Spleen (tissue), 11 donors: ENCODE results near the gene TCF20. TPM values are rescaled to one million over a fixed set of nuclear protein-coding genes. Genes with fewer than 3 reads are reported as not detected.
A peak's percentile ranks its signal among the peaks of the same experiment; 100 is the strongest.

ENCODE experiments used
- DNase-seq: peaks from one replicate; pipeline ENCODE4 v3.0.0-alpha.2; 2020
- H3K27ac ChIP-seq, 8 donors: fragments of 200-600 bp; sonication (generic) in 7 of 8; 1 replicate in 4 of 8; 2 replicates in 4 of 8; pipeline versions ENCODE4 v1.5.0 to v1.8.0; 2016 to 2021; ENCODE audit warnings: inconsistent platforms in 4 of 8, mild to moderate bottlenecking in 4 of 8, moderate library complexity in 1 of 8
- H3K27me3 ChIP-seq, 7 donors: fragments of 200-600 bp; sonication (generic) in 6 of 7; replicated peaks in 1 of 7; 1 replicate in 4 of 7; 2 replicates in 3 of 7; pipeline versions ENCODE4 v1.5.0 to v1.8.0; 2016 to 2021; ENCODE audit warnings: inconsistent platforms in 3 of 7, mild to moderate bottlenecking in 1 of 7
- H3K36me3 ChIP-seq, 6 donors: fragments of 200-600 bp; sonication (generic) in 5 of 6; 1 replicate in 4 of 6; 2 replicates in 2 of 6; pipeline versions ENCODE4 v1.5.0 to v1.8.0; 2016 to 2021; ENCODE audit warnings: inconsistent platforms in 2 of 6
- H3K4me1 ChIP-seq, 6 donors: fragments of 200-600 bp; sonication (generic) in 5 of 6; 1 replicate in 3 of 6; 2 replicates in 3 of 6; pipeline versions ENCODE4 v1.5.0 to v1.8.0; 2016 to 2021; ENCODE audit warnings: inconsistent platforms in 3 of 6
- H3K4me3 ChIP-seq, 8 donors: fragments of 200-600 bp; sonication (generic) in 7 of 8; 1 replicate in 4 of 8; 2 replicates in 4 of 8; pipeline versions ENCODE4 v1.5.0 to v1.8.0; 2016 to 2021; ENCODE audit warnings: inconsistent platforms in 4 of 8, mild to moderate bottlenecking in 4 of 8, moderate library complexity in 2 of 8
- H3K9me3 ChIP-seq, 8 donors: fragments of 200-600 bp; sonication (generic) in 7 of 8; 1 replicate in 4 of 8; 2 replicates in 4 of 8; pipeline versions ENCODE4 v1.5.0 to v1.8.0; 2016 to 2021; ENCODE audit warnings: inconsistent platforms in 4 of 8
- POLR2A ChIP-seq, 3 donors: fragments of 450-650 bp; IDR thresholded peaks; one replicate each; pipeline ENCODE4 v1.5.1; 2017; ENCODE audit warnings: antibody characterized with exemption in 3 of 3, mild to moderate bottlenecking in 1 of 3
- POLR2AphosphoS5 ChIP-seq, 3 donors: sonication (generic); formaldehyde crosslinking; IDR thresholded peaks; one replicate each; pipeline ENCODE4 v1.5.1; 2017; ENCODE audit warnings: antibody characterized with exemption in 3 of 3
- WGBS, 5 donors: extraction: QIAGEN DNeasy Blood & Tissue Kit in 3 of 5; methylation state at CpG; one replicate each; pipeline versions ENCODE4 v1.1.5 to v1.1.7; 2013 to 2018; 5-methylcytosine and 5-hydroxymethylcytosine counted together
- intact Hi-C: fragments of 100-400 bp; cut with DNase I; formaldehyde crosslinking; loops from one replicate; pipeline ENCODE4 v1.15.0; 2023; ENCODE audit warnings: low total_unique reads
- polyA plus RNA-seq, 3 donors: library from polyadenylated mRNA; stranded (reverse); fragments of 200-250 nt; gene quantifications; one replicate each; pipeline ENCODE4 v1.2.1, GENCODE V29; 2013
- total RNA-seq, 7 donors: library from RNA; depleted of rRNA in 3 of 7; stranded (reverse); fragments of >200 nt in 3 of 7; fragmentation: NEBNext Ultra II Directional in 4 of 7; extraction: Animal tissue kit (Norgen Biotek cat#: 25700) in 4 of 7; gene quantifications; one replicate each; pipeline versions ENCODE4 v1.1.0 to v1.2.1, GENCODE V29; 2016 to 2021
- TF ChIP-seq, protein P1 (sequence below), 11 experiments: fragments of 200-600 bp in 7 of 11; fragments of 450-650 bp in 4 of 11; sonication (generic) in 4 of 11; IDR thresholded peaks in 8 of 11; conservative IDR thresholded peaks in 3 of 11; 1 replicate in 7 of 11; 2 replicates in 4 of 11; pipeline versions ENCODE4 v1.4.0 to v1.8.0; 2016 to 2021; ENCODE audit warnings: antibody characterized with exemption in 11 of 11, inconsistent platforms in 4 of 11, mild to moderate bottlenecking in 1 of 11
- donor health status: healthy with polysubstance abuse.
- donor health status: DM: no; HTN: no; CAD: no; lungs with moderate emphysema.
- donor health status: DM: no; HTN: no; CAD: no.
- donor health status: Bipolar disorder and iron deficiency.
- donor health status: healthy.
- donor health status: DM: no; HTN: no; CAD: no.
- donor health status: DM: yes; HTN: yes; CAD: no.

Gene TCF20
- total and polyA plus RNA-seq, 10 donors, result 4.4 to 54.1 (median 41.9) TPM

DNA sequence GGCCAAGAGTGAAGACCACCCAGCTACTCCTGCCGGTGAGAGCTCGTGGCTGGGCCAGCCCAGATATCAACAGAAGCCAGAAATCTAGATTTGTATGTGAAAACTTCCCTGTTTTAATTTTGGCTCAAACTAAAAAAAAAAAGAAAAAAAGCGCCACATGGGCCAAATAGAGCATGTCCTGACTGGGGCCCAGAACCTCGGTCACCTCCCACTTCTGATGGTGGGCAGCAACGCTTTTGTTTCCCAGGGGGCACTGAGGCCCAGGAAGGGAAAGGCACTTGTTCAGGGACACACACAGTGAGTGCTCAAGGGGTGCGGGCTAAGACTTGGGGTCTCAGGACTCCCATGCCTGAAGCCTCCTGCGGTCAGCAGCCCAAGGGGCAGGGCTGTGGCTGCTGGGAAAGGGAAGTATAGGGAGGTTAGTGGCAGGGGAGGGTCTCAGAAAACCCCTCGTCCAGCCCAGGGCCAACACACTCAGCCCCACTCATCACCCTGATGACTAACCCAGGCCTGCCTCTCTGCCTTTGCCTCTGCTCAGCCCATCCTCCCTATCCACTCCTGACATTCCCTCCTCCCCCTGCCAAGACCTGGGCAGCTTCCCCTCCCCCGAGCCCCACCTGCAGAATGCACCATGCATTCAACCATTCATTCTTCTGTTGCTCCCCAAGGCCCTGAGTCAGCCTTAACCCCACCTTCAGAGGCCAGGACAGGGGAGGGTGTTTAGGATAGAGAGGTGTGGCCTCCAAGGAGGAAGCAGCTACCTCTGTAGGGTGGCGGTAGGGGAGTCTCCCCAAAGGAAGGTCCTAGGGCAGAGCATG lies 30.0 kb upstream of the TCF20 start:
- DNase-seq, result no peak
- intact Hi-C loops, result no loop called here
- no peaks in the 10 kb centered on the region for H3K9me3 ChIP-seq
- H3K4me1 ChIP-seq, result peaks cover 25 to 71% (median 48%) of the 10 kb centered on the region in 6 donors
- H3K4me3 ChIP-seq, result peak overlapping the region in 7 of 8 donors; percentile 6 to 59 (median 20)
- H3K27ac ChIP-seq, result peak overlapping the region; percentile 27 to 83 (median 70)
- 19 to 24% (median 22%) methylated on average over 10 of the region's 10 CpGs for WGBS, 5 donors
- TF ChIP-seq POLR2A (IDR thresholded peaks at IDR 0.05) (no peak), POLR2AphosphoS5 (IDR thresholded peaks at IDR 0.05) (no peak)
- TF ChIP-seq, protein P1, sequence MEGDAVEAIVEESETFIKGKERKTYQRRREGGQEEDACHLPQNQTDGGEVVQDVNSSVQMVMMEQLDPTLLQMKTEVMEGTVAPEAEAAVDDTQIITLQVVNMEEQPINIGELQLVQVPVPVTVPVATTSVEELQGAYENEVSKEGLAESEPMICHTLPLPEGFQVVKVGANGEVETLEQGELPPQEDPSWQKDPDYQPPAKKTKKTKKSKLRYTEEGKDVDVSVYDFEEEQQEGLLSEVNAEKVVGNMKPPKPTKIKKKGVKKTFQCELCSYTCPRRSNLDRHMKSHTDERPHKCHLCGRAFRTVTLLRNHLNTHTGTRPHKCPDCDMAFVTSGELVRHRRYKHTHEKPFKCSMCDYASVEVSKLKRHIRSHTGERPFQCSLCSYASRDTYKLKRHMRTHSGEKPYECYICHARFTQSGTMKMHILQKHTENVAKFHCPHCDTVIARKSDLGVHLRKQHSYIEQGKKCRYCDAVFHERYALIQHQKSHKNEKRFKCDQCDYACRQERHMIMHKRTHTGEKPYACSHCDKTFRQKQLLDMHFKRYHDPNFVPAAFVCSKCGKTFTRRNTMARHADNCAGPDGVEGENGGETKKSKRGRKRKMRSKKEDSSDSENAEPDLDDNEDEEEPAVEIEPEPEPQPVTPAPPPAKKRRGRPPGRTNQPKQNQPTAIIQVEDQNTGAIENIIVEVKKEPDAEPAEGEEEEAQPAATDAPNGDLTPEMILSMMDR (IDR thresholded peaks at IDR 0.05 in 8 of 11, conservative IDR thresholded peaks at IDR 0.05 in 3 of 11), result no peak
- peaks cover 0 to 8% (median 0%) of the 10 kb centered on the region in 7 donors for H3K27me3 ChIP-seq
- no peaks in the 10 kb centered on the region for H3K36me3 ChIP-seq

DNA sequence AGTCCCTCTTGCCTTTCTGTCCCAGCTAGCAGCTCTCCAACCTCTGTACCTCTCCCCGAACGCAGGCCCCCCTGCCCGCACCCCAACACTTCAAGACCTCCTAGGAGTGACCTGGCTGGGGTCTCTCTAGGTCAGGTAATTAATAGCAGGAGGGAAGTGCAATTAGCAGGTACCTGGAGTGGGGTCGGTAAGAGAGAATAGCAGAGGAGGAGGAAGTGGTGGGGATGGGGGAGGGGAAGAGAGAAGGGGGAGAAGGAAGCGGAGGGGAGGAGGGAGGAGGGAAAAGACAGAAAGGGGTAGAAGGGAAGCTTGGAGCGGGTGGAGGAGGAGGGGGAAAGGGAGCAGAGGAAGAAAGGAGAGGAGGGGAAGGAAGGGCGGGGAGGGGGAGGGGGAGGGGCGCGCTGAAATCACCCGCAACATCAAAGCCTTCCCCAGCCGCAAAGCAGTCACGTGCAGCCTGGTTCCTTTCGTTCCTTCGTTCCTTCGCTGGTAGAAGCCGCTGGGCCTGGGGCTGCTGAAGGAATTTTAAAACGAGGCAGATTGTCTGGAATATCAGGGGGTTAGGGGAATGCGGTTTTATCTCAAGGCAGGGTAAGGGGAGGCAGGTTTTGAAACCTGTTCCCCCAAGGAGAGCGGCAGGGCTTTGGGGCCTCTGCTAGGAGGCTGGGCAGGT lies 29.3 kb upstream of the TCF20 start:
- TF ChIP-seq POLR2AphosphoS5 (IDR thresholded peaks at IDR 0.05) (no peak), POLR2A (IDR thresholded peaks at IDR 0.05) (no peak)
- TF ChIP-seq, protein P1 (IDR thresholded peaks at IDR 0.05 in 8 of 11, conservative IDR thresholded peaks at IDR 0.05 in 3 of 11), result no peak
- peaks cover 0 to 8% (median 0%) of the 10 kb centered on the region in 7 donors for H3K27me3 ChIP-seq
- H3K27ac ChIP-seq, result peak overlapping the region; percentile 27 to 83 (median 70)
- peak overlapping the region in 7 of 8 donors; percentile 6 to 59 (median 20) for H3K4me3 ChIP-seq
- peaks cover 25 to 77% (median 49%) of the 10 kb centered on the region in 6 donors for H3K4me1 ChIP-seq
- H3K9me3 ChIP-seq, result no peaks in the 10 kb centered on the region
- no peaks in the 10 kb centered on the region for H3K36me3 ChIP-seq
- 9 to 15% (median 12%) methylated on average over 18 to 19 of the region's 19 CpGs for WGBS, 5 donors
- peak; percentile 84 for DNase-seq
- intact Hi-C loops, result no loop called here

DNA sequence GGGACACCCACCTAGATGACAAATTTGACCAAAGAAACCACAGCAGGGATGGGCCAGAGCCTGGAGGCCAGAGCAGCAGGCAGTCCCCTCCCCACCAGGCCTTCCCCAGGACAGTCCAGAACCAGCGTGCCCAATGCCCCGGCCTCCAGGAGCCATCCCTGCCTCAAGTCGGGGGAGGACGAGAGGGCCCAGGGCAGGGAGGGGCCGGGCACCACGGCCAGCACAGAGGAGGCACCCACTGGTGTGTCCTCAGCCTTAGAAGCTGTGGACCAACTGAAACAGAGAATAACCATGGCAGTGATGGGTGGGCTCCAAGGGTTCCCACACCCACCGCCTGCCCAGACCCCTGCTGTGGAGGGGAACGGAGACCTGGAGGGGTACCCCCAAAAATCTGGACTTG lies 28.3 kb upstream of the TCF20 start:
- no peaks in the 10 kb centered on the region for H3K36me3 ChIP-seq
- peaks cover 25 to 78% (median 54%) of the 10 kb centered on the region in 6 donors for H3K4me1 ChIP-seq
- no peak overlapping the region for H3K4me3 ChIP-seq
- H3K9me3 ChIP-seq, result no peaks in the 10 kb centered on the region
- 74 to 82% (median 79%) methylated on average over 3 to 8 of the region's 8 CpGs for WGBS, 5 donors
- intact Hi-C loops, result no loop called here
- no peak for DNase-seq
- no peaks in the 10 kb centered on the region for H3K27me3 ChIP-seq
- H3K27ac ChIP-seq, result peak overlapping the region in 5 of 8 donors; percentile 38 to 83 (median 75)
- TF ChIP-seq POLR2AphosphoS5 (IDR thresholded peaks at IDR 0.05) (no peak), POLR2A (IDR thresholded peaks at IDR 0.05) (no peak)
- TF ChIP-seq, protein P1 (IDR thresholded peaks at IDR 0.05 in 8 of 11, conservative IDR thresholded peaks at IDR 0.05 in 3 of 11), result no peak

DNA sequence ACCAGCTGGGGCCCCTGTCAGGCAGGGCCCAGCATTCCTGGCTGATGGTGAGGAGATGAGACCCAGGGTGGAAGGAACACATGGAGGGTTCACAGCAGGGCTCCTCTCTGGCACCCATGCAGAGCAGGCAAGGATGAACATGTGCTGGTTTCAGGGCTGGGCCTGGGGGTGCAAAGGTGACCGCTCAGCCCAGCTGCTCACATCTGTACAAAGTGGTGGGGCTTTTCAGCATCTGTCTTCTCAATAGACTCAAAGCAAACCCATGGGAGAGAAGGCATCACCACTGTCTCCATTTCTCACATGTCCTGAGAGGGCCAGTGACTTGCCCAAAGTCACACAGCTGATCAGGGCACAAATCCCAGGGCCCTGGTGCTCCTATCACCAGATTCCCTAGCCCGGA lies 27.3 kb upstream of the TCF20 start:
- DNase-seq, result no peak
- Histone ChIP-seq H3K9me3 (no peaks in the 10 kb centered on the region), H3K4me3 (no peak overlapping the region), H3K4me1 (peaks cover 25 to 75% (median 56%) of the 10 kb centered on the region in 6 donors), H3K27ac (peak overlapping the region in 3 of 8 donors; percentile 26 to 83 (median 78)), H3K27me3 (no peaks in the 10 kb centered on the region), H3K36me3 (no peaks in the 10 kb centered on the region)
- intact Hi-C loops, result no loop called here
- TF ChIP-seq POLR2AphosphoS5 (IDR thresholded peaks at IDR 0.05) (no peak), POLR2A (IDR thresholded peaks at IDR 0.05) (no peak)
- TF ChIP-seq, protein P1 (IDR thresholded peaks at IDR 0.05 in 8 of 11, conservative IDR thresholded peaks at IDR 0.05 in 3 of 11), result no peak
- 69 to 92% (median 82%) methylated on average over 2 of the region's 2 CpGs for WGBS, 5 donors
